ENCODE measurements around the gene NUBP1.

NUBP1 gene

GRCh38 chr16:10751291-10751697, 7.7 kb downstream of the NUBP1 start:
- peaks cover 54% of the 10 kb centered on the region; the same call in 1 of the 2 replicates for H3K36me3 ChIP-seq (ENCODE audit: insufficient read depth, low read length)
- H3K4me1 ChIP-seq (ENCODE audit: insufficient read depth, low read length): no peaks in the 10 kb centered on the region
- TF ChIP-seq CTCF (IDR thresholded peaks at IDR 0.05; ENCODE audit: borderline replicate concordance, extremely low read depth, low read length, poor library complexity, severe bottlenecking): no peak
- TF ChIP-seq EZH2 (IDR thresholded peaks at IDR 0.05; ENCODE audit: borderline replicate concordance, low read depth, low read length, severe bottlenecking): no peak
- no peak overlapping the region for H3K4me3 ChIP-seq (ENCODE audit: low read depth in 1 of 2, low read length in 2 of 2)
- no peak for DNase-seq
- H3K27me3 ChIP-seq (ENCODE audit: insufficient read depth, low read length, poor library complexity): no peaks in the 10 kb centered on the region
- no peaks in the 10 kb centered on the region for H3K79me2 ChIP-seq (ENCODE audit: insufficient read depth, low read length)
- H2AFZ ChIP-seq (ENCODE audit: low read depth, low read length): no peak overlapping the region
- no peak overlapping the region for H3K4me2 ChIP-seq (ENCODE audit: insufficient read depth, low read length)
- H3K9ac ChIP-seq (ENCODE audit: low read depth, low read length): no peak overlapping the region
- H3K9me3 ChIP-seq (ENCODE audit: insufficient read depth, low read length, severe bottlenecking): no peaks in the 10 kb centered on the region
- no peaks in the 10 kb centered on the region; the same call in 1 of the 2 replicates for H4K20me1 ChIP-seq (ENCODE audit: insufficient read depth, low read length)
- ATAC-seq (ENCODE audit: insufficient read depth, low read depth): no peak
- H3K27ac ChIP-seq (ENCODE audit: low read length): no peak overlapping the region

- H2AFZ ChIP-seq (ENCODE audit: low read depth, low read length): no peak overlapping the region
- no peak overlapping the region for H3K4me2 ChIP-seq (ENCODE audit: insufficient read depth, low read length)
- peaks cover 48% of the 10 kb centered on the region; the same call in 1 of the 2 replicates for H3K36me3 ChIP-seq (ENCODE audit: insufficient read depth, low read length)
- no peak overlapping the region for H3K4me3 ChIP-seq (ENCODE audit: low read depth in 1 of 2, low read length in 2 of 2)
- H3K4me1 ChIP-seq (ENCODE audit: insufficient read depth, low read length): no peaks in the 10 kb centered on the region
- no peak overlapping the region for H3K27ac ChIP-seq (ENCODE audit: low read length)
- H3K27me3 ChIP-seq (ENCODE audit: insufficient read depth, low read length, poor library complexity): no peaks in the 10 kb centered on the region
- DNase-seq: no peak
- H4K20me1 ChIP-seq (ENCODE audit: insufficient read depth, low read length): no peaks in the 10 kb centered on the region; the same call in 1 of the 2 replicates
- no peak for ATAC-seq (ENCODE audit: insufficient read depth, low read depth)
- no peaks in the 10 kb centered on the region for H3K9me3 ChIP-seq (ENCODE audit: insufficient read depth, low read length, severe bottlenecking)
- TF ChIP-seq EZH2 (IDR thresholded peaks at IDR 0.05; ENCODE audit: borderline replicate concordance, low read depth, low read length, severe bottlenecking) (no peak), CTCF (IDR thresholded peaks at IDR 0.05; ENCODE audit: borderline replicate concordance, extremely low read depth, low read length, poor library complexity, severe bottlenecking) (no peak)
- no peaks in the 10 kb centered on the region for H3K79me2 ChIP-seq (ENCODE audit: insufficient read depth, low read length)
- no peak overlapping the region for H3K9ac ChIP-seq (ENCODE audit: low read depth, low read length)
Observed at GRCh38 chr16:10752843-10753523, 9.3 kb downstream of the NUBP1 start.

- Histone ChIP-seq H3K27ac (ENCODE audit: low read length) (no peak overlapping the region), H4K20me1 (ENCODE audit: insufficient read depth, low read length) (no peaks in the 10 kb centered on the region; the same call in 1 of the 2 replicates), H3K36me3 (ENCODE audit: insufficient read depth, low read length) (peaks cover 48% of the 10 kb centered on the region), H3K4me1 (ENCODE audit: insufficient read depth, low read length) (no peaks in the 10 kb centered on the region), H3K27me3 (ENCODE audit: insufficient read depth, low read length, poor library complexity) (no peaks in the 10 kb centered on the region), H3K9ac (ENCODE audit: low read depth, low read length) (no peak overlapping the region), H3K9me3 (ENCODE audit: insufficient read depth, low read length, severe bottlenecking) (no peaks in the 10 kb centered on the region), H3K4me3 (ENCODE audit: low read depth in 1 of 2, low read length in 2 of 2) (no peak overlapping the region), H2AFZ (ENCODE audit: low read depth, low read length) (no peak overlapping the region), H3K4me2 (ENCODE audit: insufficient read depth, low read length) (no peak overlapping the region), H3K79me2 (ENCODE audit: insufficient read depth, low read length) (no peaks in the 10 kb centered on the region)
- TF ChIP-seq EZH2 (IDR thresholded peaks at IDR 0.05; ENCODE audit: borderline replicate concordance, low read depth, low read length, severe bottlenecking): no peak
- no peak for TF ChIP-seq CTCF (IDR thresholded peaks at IDR 0.05; ENCODE audit: borderline replicate concordance, extremely low read depth, low read length, poor library complexity, severe bottlenecking)
- ATAC-seq (ENCODE audit: insufficient read depth, low read depth): no peak
- no peak for DNase-seq
Observed at GRCh38 chr16:10753670-10754069, 10.0 kb downstream of the NUBP1 start.

Measured in DND-41 (cell line).